OCI-LY7 (cell line): ENCODE measurements around the gene THSD7B. TPM values are rescaled to one million over a fixed set of nuclear protein-coding genes. Genes with fewer than 3 reads are reported as not detected.

Experiments used
- BruUV-seq: library from RNA; stranded (reverse); fragments of 400-500 nt; replicated peaks from 2 replicates; lab custom pipeline; 2021; lab: Mats Ljungman, UMichigan
- CTCF ChIA-PET: fragments of 300-600 bp; sonication (Branson Sonifier 250); formaldehyde crosslinking; loops from one replicate; lab custom pipeline; 2022; ENCODE audit warnings: antibody characterized with exemption; ENCODE audit not compliant: unreplicated experiment; lab: Charles Lee
- POLR2A ChIA-PET: fragments of 300-600 bp; sonication (Branson Sonifier 250); formaldehyde crosslinking; loops from one replicate; lab custom pipeline; 2022; ENCODE audit warnings: antibody characterized with exemption; lab: Charles Lee
- DNase-seq: peaks from one replicate; pipeline ENCODE4 v3.0.0-alpha.2; 2015; ENCODE audit warnings: low spot score
- H2AFZ ChIP-seq: fragments of 200-600 bp; sonication (generic), shearing (Covaris generic); 2 replicates; pipeline ENCODE4 v1.6.1; 2014; ENCODE audit warnings: mild to moderate bottlenecking, antibody characterized with exemption, low read length, moderate library complexity
- H3K27ac ChIP-seq: fragments of 200-600 bp; sonication (generic); 2 replicates; pipeline ENCODE4 v1.5.1; 2014; ENCODE audit warnings: mixed run types, low read depth, mild to moderate bottlenecking, moderate library complexity, low read length, inconsistent platforms; ENCODE audit not compliant: poor library complexity, severe bottlenecking
- H3K36me3 ChIP-seq: fragments of 200-600 bp; sonication (generic); 2 replicates; pipeline ENCODE4 v1.6.1; 2014; ENCODE audit warnings: mild to moderate bottlenecking, antibody characterized with exemption, low read length, moderate library complexity, mixed read lengths; ENCODE audit not compliant: insufficient read depth
- H3K4me1 ChIP-seq: fragments of 200-600 bp; sonication (generic); 2 replicates; pipeline ENCODE4 v1.5.1; 2014; ENCODE audit warnings: mild to moderate bottlenecking, low read length; ENCODE audit not compliant: insufficient read depth, poor library complexity, severe bottlenecking
- H3K4me2 ChIP-seq: fragments of 200-600 bp; sonication (generic); 2 replicates; pipeline ENCODE4 v1.6.1; 2014; ENCODE audit warnings: mild to moderate bottlenecking, low read length
- H3K4me3 ChIP-seq: fragments of 200-600 bp; sonication (generic); 2 replicates; pipeline ENCODE4 v1.5.1; 2014; ENCODE audit warnings: mild to moderate bottlenecking, low read depth, low read length; ENCODE audit not compliant: poor library complexity, severe bottlenecking
- H3K79me2 ChIP-seq: fragments of 200-600 bp; sonication (generic); 2 replicates; pipeline ENCODE4 v1.6.1; 2016; ENCODE audit warnings: low read depth, mild to moderate bottlenecking, low read length, moderate library complexity, mixed read lengths; ENCODE audit not compliant: insufficient read depth
- H3K9me2 ChIP-seq: fragments of 200-600 bp; sonication (generic); 2 replicates; pipeline ENCODE4 v1.6.1; 2016; ENCODE audit warnings: mild to moderate bottlenecking, low read length, mixed read lengths; ENCODE audit not compliant: insufficient read depth
- H3K9me3 ChIP-seq: fragments of 200-600 bp; sonication (generic); 2 replicates; pipeline ENCODE4 v1.6.1; 2014; ENCODE audit warnings: mild to moderate bottlenecking, mixed run types, low read length, mixed read lengths
- H4K20me1 ChIP-seq: fragments of 200-600 bp; sonication (generic); 2 replicates; pipeline ENCODE4 v1.6.1; 2014; ENCODE audit warnings: mild to moderate bottlenecking, antibody characterized with exemption, low read length, moderate library complexity, mixed read lengths; ENCODE audit not compliant: insufficient read depth
- CTCF ChIP-seq: fragments of 200-600 bp; sonication (generic); conservative IDR thresholded peaks from 2 replicates; pipeline ENCODE4 v1.5.1; 2014; ENCODE audit warnings: mild to moderate bottlenecking, antibody characterized with exemption, low read length, moderate library complexity, mixed read lengths
- EZH2phosphoT487 ChIP-seq: fragments of 200-600 bp; sonication (generic); IDR thresholded peaks from 2 replicates; pipeline ENCODE4 v1.6.1; 2018; ENCODE audit warnings: low read depth, borderline replicate concordance, mild to moderate bottlenecking, mixed run types, antibody characterized with exemption, low read length, moderate library complexity, mixed read lengths
- intact Hi-C: fragments of 100-400 bp; cut with micrococcal nuclease; formaldehyde crosslinking; loops from one replicate; pipeline ENCODE4 v1.10.0; 2022; ENCODE audit not compliant: unreplicated experiment
- total RNA-seq, 2 experiments: library from RNA; depleted of rRNA in 1 of 2; stranded (reverse); fragments of >200 nt in 1 of 2; shearing (Covaris generic) in 1 of 2; gene quantifications; 2 replicates each; pipeline ENCODE4 v1.2.3, GENCODE V29; 2014 to 2022

THSD7B gene
- total RNA-seq, 2 experiments from 2014 or later, result 1.8 TPM

DNA sequence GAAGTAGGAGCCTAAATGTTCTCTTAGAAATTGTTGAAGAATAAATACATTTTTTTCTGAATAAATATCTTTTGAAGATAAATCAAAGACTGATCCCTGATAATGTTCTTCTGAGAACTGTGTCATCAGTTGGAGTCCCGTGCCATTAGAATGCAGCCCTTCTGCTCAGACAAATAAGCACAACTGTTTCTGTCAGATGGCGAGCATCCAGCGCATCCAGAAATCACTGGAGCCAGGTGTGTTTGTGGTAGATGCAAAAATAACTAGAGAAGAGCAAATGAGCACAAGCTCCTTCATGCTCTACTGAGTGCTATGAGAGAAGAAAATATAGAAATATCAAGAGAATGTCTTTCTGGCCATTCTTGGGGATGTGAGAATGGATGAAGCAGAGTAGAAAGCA lies 573.7 kb downstream of the THSD7B start:
- Histone ChIP-seq H3K4me2 (no peak overlapping the region), H3K9me3 (no peaks in the 10 kb centered on the region), H3K9me2 (no peaks in the 10 kb centered on the region), H4K20me1 (no peaks in the 10 kb centered on the region), H3K4me3 (no peak overlapping the region), H2AFZ (no peak overlapping the region), H3K4me1 (no peaks in the 10 kb centered on the region), H3K79me2 (no peaks in the 10 kb centered on the region), H3K27ac (no peak overlapping the region), H3K36me3 (no peaks in the 10 kb centered on the region)
- BruUV-seq, result no TSS peak
- TF ChIP-seq EZH2phosphoT487 (no peak), CTCF (no peak)
- ChIA-PET POLR2A (interaction anchor here (0.5 to 0.7 kb wide), 2 partner anchors 105 to 687 kb away, joined by 3 to 5 read pairs; no protein-coding TSS in a partner anchor), CTCF (no interaction called here)
- intact Hi-C loops, result no loop called here
- DNase-seq, result no peak

DNA sequence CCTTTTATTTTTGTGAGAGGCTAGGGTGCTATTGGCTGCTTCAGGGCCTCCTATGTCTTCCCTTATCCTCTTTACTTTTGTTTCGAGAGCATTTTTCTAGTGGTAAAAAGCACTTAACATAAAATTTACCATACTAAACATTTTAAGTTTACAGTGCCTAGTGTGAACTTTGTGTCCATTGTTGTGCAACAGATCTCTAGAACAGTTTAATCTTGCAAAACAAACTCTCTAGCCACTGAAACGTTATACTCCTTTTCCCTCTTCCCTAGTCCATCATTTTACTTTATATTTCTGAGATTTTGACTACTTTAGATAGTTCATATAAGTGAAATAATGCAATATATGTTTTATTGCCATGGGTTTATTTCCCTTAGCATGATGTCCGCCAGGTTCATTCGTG lies 580.6 kb downstream of the THSD7B start:
- POLR2A ChIA-PET, result no interaction called here
- no peaks in the 10 kb centered on the region for H3K9me2 ChIP-seq
- DNase-seq, result no peak
- no peaks in the 10 kb centered on the region for H3K36me3 ChIP-seq
- intact Hi-C loops, result no loop called here
- H3K79me2 ChIP-seq, result no peaks in the 10 kb centered on the region
- no peak overlapping the region for H2AFZ ChIP-seq
- no TSS peak for BruUV-seq
- no peaks in the 10 kb centered on the region for H4K20me1 ChIP-seq
- H3K4me3 ChIP-seq, result no peak overlapping the region
- CTCF ChIA-PET, result no interaction called here
- H3K9me3 ChIP-seq, result no peaks in the 10 kb centered on the region
- TF ChIP-seq EZH2phosphoT487 (no peak), CTCF (no peak)
- H3K27ac ChIP-seq, result no peak overlapping the region
- H3K4me2 ChIP-seq, result no peak overlapping the region
- no peaks in the 10 kb centered on the region for H3K4me1 ChIP-seq

- Histone ChIP-seq H3K4me3 (no peak overlapping the region), H3K4me1 (no peaks in the 10 kb centered on the region), H3K79me2 (no peaks in the 10 kb centered on the region), H3K9me3 (no peaks in the 10 kb centered on the region), H3K9me2 (no peaks in the 10 kb centered on the region), H2AFZ (no peak overlapping the region), H3K4me2 (no peak overlapping the region), H4K20me1 (no peaks in the 10 kb centered on the region), H3K27ac (no peak overlapping the region), H3K36me3 (no peaks in the 10 kb centered on the region)
- ChIA-PET POLR2A (no interaction called here), CTCF (no interaction called here)
- TF ChIP-seq EZH2phosphoT487, result no peak
- DNase-seq, result no peak
- intact Hi-C loops, result no loop called here
- no TSS peak for BruUV-seq
Measured at GRCh38 chr2:137348301-137348700, 583.0 kb downstream of the THSD7B start.
